Keratinocyte (primary cell): Measurements from ENCODE around the gene EPHA2. TPM values are rescaled to one million over a fixed set of nuclear protein-coding genes. Genes with fewer than 3 reads are reported as not detected.
A peak's percentile ranks its signal among the peaks of the same experiment; 100 is the strongest.

Experiments
- DNase-seq: peaks from one replicate; pipeline ENCODE4 v3.0.0-alpha.2; 2011; ENCODE audit warnings: low read depth, missing footprints, low spot score
- FAIRE-seq: peaks from 2 replicates; lab custom pipeline; 2011; peaks lifted over from hg19 to GRCh38; lab: Jason Lieb, UNC
- H2AFZ ChIP-seq: 2 replicates; pipeline ENCODE4 v1.6.0; 2012; ENCODE audit warnings: low read length, control low read depth, inconsistent platforms; ENCODE audit not compliant: control insufficient read depth
- H3K27ac ChIP-seq: 2 replicates; pipeline ENCODE4 v1.5.1; 2011; ENCODE audit warnings: low read length; ENCODE audit not compliant: control insufficient read depth, insufficient read depth
- H3K27me3 ChIP-seq: 3 replicates; pipeline ENCODE4 v1.6.0; 2011; ENCODE audit warnings: low read length; ENCODE audit not compliant: control insufficient read depth, insufficient read depth; ENCODE audit errors: extremely low read depth
- H3K36me3 ChIP-seq, 2 experiments: 2 replicates in 1 of 2; 3 replicates in 1 of 2; pipeline ENCODE4 v1.5.1; 2011; ENCODE audit warnings: low read length in 2 of 2, mild to moderate bottlenecking in 1 of 2; ENCODE audit not compliant: control insufficient read depth in 2 of 2, insufficient read depth in 2 of 2; ENCODE audit errors: extremely low read depth in 1 of 2
- H3K4me1 ChIP-seq: 3 replicates; pipeline ENCODE4 v1.5.1; 2011; ENCODE audit warnings: low read length; ENCODE audit not compliant: control insufficient read depth, insufficient read depth; ENCODE audit errors: extremely low read depth
- H3K4me2 ChIP-seq: 3 replicates; pipeline ENCODE4 v1.6.0; 2011; ENCODE audit warnings: low read depth, low read length; ENCODE audit not compliant: control insufficient read depth, insufficient read depth; ENCODE audit errors: extremely low read depth
- H3K4me3 ChIP-seq, 3 experiments: fragments of 200-600 bp in 1 of 3; sonication (generic) in 1 of 3; 2 replicates in 2 of 3; 3 replicates in 1 of 3; pipeline ENCODE4 v1.5.1; 2011 to 2016; ENCODE audit warnings: low read length in 3 of 3, mild to moderate bottlenecking in 3 of 3, control low read depth in 2 of 3, inconsistent platforms in 1 of 3, low read depth in 1 of 3, mixed read lengths in 1 of 3, mixed run types in 1 of 3, moderate library complexity in 1 of 3; ENCODE audit not compliant: control insufficient read depth in 2 of 3, insufficient read depth in 2 of 3; ENCODE audit errors: extremely low read depth in 1 of 3
- H3K79me2 ChIP-seq: 2 replicates; pipeline ENCODE4 v1.6.0; 2012; ENCODE audit warnings: low read length; ENCODE audit not compliant: control insufficient read depth, insufficient read depth
- H3K9ac ChIP-seq: 3 replicates; pipeline ENCODE4 v1.6.0; 2011; ENCODE audit warnings: low read length; ENCODE audit not compliant: control insufficient read depth, insufficient read depth; ENCODE audit errors: extremely low read depth
- H3K9me1 ChIP-seq: 3 replicates; pipeline ENCODE4 v1.6.0; 2011; ENCODE audit warnings: low read length; ENCODE audit not compliant: control insufficient read depth, insufficient read depth; ENCODE audit errors: extremely low read depth
- H3K9me3 ChIP-seq: 2 replicates; pipeline ENCODE4 v1.5.1; 2012; ENCODE audit warnings: low read depth, low read length; ENCODE audit not compliant: control insufficient read depth
- H4K20me1 ChIP-seq: 3 replicates; pipeline ENCODE4 v1.6.0; 2011; ENCODE audit warnings: low read length; ENCODE audit not compliant: control insufficient read depth, insufficient read depth; ENCODE audit errors: extremely low read depth
- CTCF ChIP-seq, 3 experiments: IDR thresholded peaks in 1 of 3; conservative IDR thresholded peaks in 1 of 3; optimal IDR thresholded peaks in 1 of 3; 2 replicates in 2 of 3; 3 replicates in 1 of 3; pipeline versions ENCODE3 to v1.5.1; 2011; ENCODE audit warnings: low read length in 3 of 3, mild to moderate bottlenecking in 3 of 3, moderate library complexity in 2 of 3, control low read depth in 1 of 3, inconsistent platforms in 1 of 3; ENCODE audit not compliant: insufficient read depth in 2 of 3; ENCODE audit errors: extremely low read depth in 1 of 3
- EZH2 ChIP-seq: IDR thresholded peaks from one replicate; pipeline ENCODE4 v1.6.1; 2012; ENCODE audit warnings: inconsistent platforms, mild to moderate bottlenecking, low read length, moderate library complexity
- dilution Hi-C: fragments of 300-500 bp; cut with MboI; formaldehyde crosslinking; loops from one replicate; pipeline ENCODE4 v1.7.0; 2020; ENCODE audit warnings: low sequenced_read_pairs; ENCODE audit not compliant: extremely low pct_ligation_motif_present
- polyA plus RNA-seq, 5 experiments: library from polyadenylated mRNA; depleted of rRNA in 3 of 5; stranded (reverse) in 3 of 5; stranded (forward) in 1 of 5; unstranded in 1 of 5; fragments of >200 nt; gene quantifications; 1 replicate in 1 of 5; 2 replicates in 3 of 5; 3 replicates in 1 of 5; pipeline versions ENCODE4 v1.2.1 to v1.2.3, GENCODE V29; 2011 to 2012; ENCODE audit warnings: missing spikeins in 2 of 5, low read depth in 1 of 5, low replicate concordance in 1 of 5

Gene EPHA2
- polyA plus RNA-seq, 1 donor (not counting 4 experiments of a cell fraction or from before 2014, with no cell fraction given) = 55.6 TPM

GRCh38 chr1:16195518-16195905 is 39.6 kb upstream of the EPHA2 start:
- dilution Hi-C loops = no loop called here
- Histone ChIP-seq H2AFZ (no peak overlapping the region), H3K9me1 (no peaks in the 10 kb centered on the region), H3K4me1 (peaks cover 12% of the 10 kb centered on the region), H3K27me3 (no peaks in the 10 kb centered on the region), H3K36me3 (no peaks in the 10 kb centered on the region), H3K9ac (no peak overlapping the region), H4K20me1 (no peaks in the 10 kb centered on the region), H3K4me3 (no peak overlapping the region), H3K79me2 (no peaks in the 10 kb centered on the region), H3K9me3 (no peaks in the 10 kb centered on the region), H3K4me2 (no peak overlapping the region), H3K27ac (no peak overlapping the region)
- FAIRE-seq (peak; percentile 53), DNase-seq (no peak)
- TF ChIP-seq CTCF (optimal IDR thresholded peaks at IDR 0.05 in 1 of 3, IDR thresholded peaks at IDR 0.05 in 1 of 3, conservative IDR thresholded peaks at IDR 0.05 in 1 of 3; ENCODE audit: extremely low read depth in 1 of 3, insufficient read depth in 2 of 3, low read length in 3 of 3) (no peak), EZH2 (no peak)

- no peak overlapping the region for H3K9ac ChIP-seq
- H3K27me3 ChIP-seq = no peaks in the 10 kb centered on the region
- peak overlapping the region; percentile 27 for H3K4me2 ChIP-seq
- H3K9me3 ChIP-seq = no peaks in the 10 kb centered on the region
- H3K9me1 ChIP-seq = no peaks in the 10 kb centered on the region
- no peaks in the 10 kb centered on the region for H3K79me2 ChIP-seq
- no peak overlapping the region for H3K4me3 ChIP-seq
- no peak for DNase-seq
- dilution Hi-C loops = no loop called here
- peak; percentile 51 for FAIRE-seq
- peak overlapping the region; percentile 72 for H2AFZ ChIP-seq
- H3K27ac ChIP-seq = no peak overlapping the region
- H3K4me1 ChIP-seq = peaks cover 38% of the 10 kb centered on the region
- no peak for TF ChIP-seq EZH2
- TF ChIP-seq CTCF (optimal IDR thresholded peaks at IDR 0.05 in 1 of 3, IDR thresholded peaks at IDR 0.05 in 1 of 3, conservative IDR thresholded peaks at IDR 0.05 in 1 of 3; ENCODE audit: extremely low read depth in 1 of 3, insufficient read depth in 2 of 3, low read length in 3 of 3) = no peak
- H4K20me1 ChIP-seq = no peaks in the 10 kb centered on the region
- H3K36me3 ChIP-seq = no peaks in the 10 kb centered on the region
These were observed 36.2 kb upstream of the EPHA2 start for GRCh38 chr1:16191916-16192546.
